CD14-positive monocyte (primary cell): ENCODE results near the gene COLQ. TPM values are rescaled to one million over a fixed set of nuclear protein-coding genes. Genes with fewer than 3 reads are reported as not detected.

ENCODE experiments used
- DNase-seq, 3 donors: peaks; one replicate each; pipeline ENCODE4 v3.0.0-alpha.2; 2011 to 2022
- H2AFZ ChIP-seq: 2 replicates; pipeline ENCODE4 v1.6.0; 2012; ENCODE audit warnings: mild to moderate bottlenecking, low read depth, low read length, inconsistent platforms; ENCODE audit not compliant: insufficient read depth, poor library complexity, severe bottlenecking
- H3K27ac ChIP-seq, 2 donors: 1 replicate in 1 of 2; 2 replicates in 1 of 2; pipeline ENCODE4 v1.5.1; 2012 to 2013; ENCODE audit warnings: low read length in 2 of 2, control low read depth in 1 of 2, inconsistent platforms in 1 of 2, low read depth in 1 of 2, mild to moderate bottlenecking in 1 of 2
- H3K27me3 ChIP-seq, 2 donors: one replicate each; pipeline versions ENCODE4 v1.6.0 to v1.6.1; 2011 to 2013; ENCODE audit warnings: low read length in 2 of 2; ENCODE audit not compliant: control insufficient read depth in 2 of 2, insufficient read depth in 2 of 2
- H3K36me3 ChIP-seq, 2 donors: replicated peaks in 1 of 2; 1 replicate in 1 of 2; 2 replicates in 1 of 2; pipeline versions ENCODE4 v1.5.1 to v1.6.1; 2012 to 2013; ENCODE audit warnings: low read length in 2 of 2, control low read depth in 1 of 2, inconsistent platforms in 1 of 2, mild to moderate bottlenecking in 1 of 2; ENCODE audit not compliant: insufficient read depth in 2 of 2, control insufficient read depth in 1 of 2
- H3K4me1 ChIP-seq, 2 donors: 1 replicate in 1 of 2; 2 replicates in 1 of 2; pipeline versions ENCODE4 v1.5.1 to v1.6.1; 2012 to 2013; ENCODE audit warnings: low read length in 2 of 2, control low read depth in 1 of 2, inconsistent platforms in 1 of 2, mild to moderate bottlenecking in 1 of 2, moderate library complexity in 1 of 2; ENCODE audit not compliant: insufficient read depth in 2 of 2, control insufficient read depth in 1 of 2
- H3K4me2 ChIP-seq: replicated peaks from 2 replicates; pipeline ENCODE3; 2012; ENCODE audit warnings: low read length, moderate library complexity, mild to moderate bottlenecking; ENCODE audit not compliant: poor library complexity, severe bottlenecking; ENCODE audit errors: extremely low read depth
- H3K4me3 ChIP-seq, 3 experiments: fragments of 200-600 bp in 1 of 3; sonication (generic) in 1 of 3; replicated peaks in 1 of 3; 1 replicate in 2 of 3; 2 replicates in 1 of 3; pipeline ENCODE4 v1.5.1; 2011 to 2013; ENCODE audit warnings: low read length in 3 of 3, mild to moderate bottlenecking in 3 of 3, control low read depth in 2 of 3, low read depth in 2 of 3, inconsistent platforms in 1 of 3, moderate library complexity in 1 of 3
- H3K79me2 ChIP-seq: 2 replicates; pipeline ENCODE4 v1.6.0; 2012; ENCODE audit warnings: mild to moderate bottlenecking, control low read depth, inconsistent platforms, low read length, moderate library complexity; ENCODE audit not compliant: insufficient read depth
- H3K9ac ChIP-seq: 2 replicates; pipeline ENCODE4 v1.6.0; 2017; ENCODE audit warnings: low read length, mild to moderate bottlenecking; ENCODE audit not compliant: insufficient read depth, poor library complexity, severe bottlenecking
- H3K9me3 ChIP-seq, 2 donors: replicated peaks in 1 of 2; 1 replicate in 1 of 2; 2 replicates in 1 of 2; pipeline versions ENCODE4 v1.5.1 to v1.6.1; 2012 to 2013; ENCODE audit warnings: low read length in 2 of 2, control low read depth in 1 of 2; ENCODE audit not compliant: control insufficient read depth in 1 of 2, insufficient read depth in 1 of 2
- H4K20me1 ChIP-seq: 2 replicates; pipeline ENCODE4 v1.6.0; 2012; ENCODE audit warnings: mild to moderate bottlenecking, low read length, control low read depth, moderate library complexity; ENCODE audit not compliant: insufficient read depth
- H3K27ac Mint-ChIP-seq, 7 donors: one replicate each; pipeline ENCODE4 v1.8.0; 2020; ENCODE audit warnings: mild to moderate bottlenecking in 7 of 7, mixed read lengths in 7 of 7, moderate library complexity in 6 of 7, inconsistent platforms in 2 of 7
- H3K27me3 Mint-ChIP-seq, 3 donors: one replicate each; pipeline ENCODE4 v1.8.0; 2021 to 2022; ENCODE audit warnings: low read depth in 3 of 3, mild to moderate bottlenecking in 3 of 3, mixed read lengths in 3 of 3, moderate library complexity in 3 of 3, inconsistent platforms in 1 of 3
- H3K36me3 Mint-ChIP-seq, 2 donors: one replicate each; pipeline ENCODE4 v1.8.0; 2020; ENCODE audit warnings: mixed read lengths in 2 of 2, inconsistent platforms in 1 of 2, mild to moderate bottlenecking in 1 of 2
- H3K4me1 Mint-ChIP-seq: one replicate; pipeline ENCODE4 v1.8.0; 2020; ENCODE audit warnings: mild to moderate bottlenecking, mixed read lengths
- H3K4me3 Mint-ChIP-seq, 2 donors: one replicate each; pipeline ENCODE4 v1.8.0; 2020; ENCODE audit warnings: mild to moderate bottlenecking in 2 of 2, mixed read lengths in 2 of 2, moderate library complexity in 1 of 2
- H3K9me3 Mint-ChIP-seq, 7 donors: one replicate each; pipeline ENCODE4 v1.8.0; 2020 to 2022; ENCODE audit warnings: mixed read lengths in 7 of 7, mild to moderate bottlenecking in 6 of 7, moderate library complexity in 6 of 7, inconsistent platforms in 2 of 7
- CTCF ChIP-seq: fragments of 200-600 bp; IDR thresholded peaks from one replicate; pipeline ENCODE4 v1.8.0; 2022; ENCODE audit warnings: antibody characterized with exemption, mild to moderate bottlenecking
- WGBS: methylation state at CpG from one replicate; pipeline ENCODE4 v1.1.5; 2013; ENCODE audit warnings: missing lambda C conversion rate; ENCODE audit not compliant: insufficient coverage; 5-methylcytosine and 5-hydroxymethylcytosine counted together
- intact Hi-C, 2 donors: fragments of 100-400 bp; cut with micrococcal nuclease; formaldehyde crosslinking; loops; one replicate each; pipeline versions ENCODE4 v1.15.0 to v1.15.1; 2023
- polyA plus RNA-seq, 3 donors: library from polyadenylated mRNA; depleted of rRNA in 1 of 3; unstranded in 2 of 3; stranded (reverse) in 1 of 3; fragments of 300-500 nt in 2 of 3; fragments of >200 nt in 1 of 3; fragmentation: Illumina TruSeq in 2 of 3; gene quantifications; 1 replicate in 2 of 3; 2 replicates in 1 of 3; pipeline ENCODE4 v1.2.3, GENCODE V29; 2012 to 2021

The COLQ gene
- polyA plus RNA-seq, 3 donors = 0.23 to 1.9 (median 0.73) TPM

- peaks cover 0 to 6% (median 0%) of the 10 kb centered on the region in 7 donors for H3K9me3 Mint-ChIP-seq
- Histone ChIP-seq H4K20me1 (peaks cover 3% of the 10 kb centered on the region), H3K36me3 (peaks cover 54 to 82% of the 10 kb centered on the region in 2 donors), H3K27me3 (no peaks in the 10 kb centered on the region), H3K9me3 (no peaks in the 10 kb centered on the region), H3K4me1 (peaks cover 44 to 50% of the 10 kb centered on the region in 2 donors), H3K27ac (peak overlapping the region; percentile 87 to 92), H3K79me2 (peaks cover 43% of the 10 kb centered on the region), H3K9ac (peak overlapping the region; percentile 49), H3K4me2 (peak overlapping the region; percentile 4), H3K4me3 (peak overlapping the region in 1 of 3 experiments; percentile 32), H2AFZ (no peak overlapping the region)
- H3K36me3 Mint-ChIP-seq = peaks cover 94 to 98% of the 10 kb centered on the region in 2 donors
- intact Hi-C loops = no loop called here
- DNase-seq = peak; percentile 41 to 72 (median 67)
- H3K27me3 Mint-ChIP-seq = peaks cover 0 to 1% (median 1%) of the 10 kb centered on the region in 3 donors
- H3K4me3 Mint-ChIP-seq = no peak overlapping the region
- TF ChIP-seq CTCF = no peak
- H3K4me1 Mint-ChIP-seq = peaks cover 59% of the 10 kb centered on the region
- peak overlapping the region; percentile 96 to 99 (median 98) for H3K27ac Mint-ChIP-seq
Measured at GRCh38 chr3:15439476-15439875, 82.0 kb downstream of the COLQ start.

- peaks cover 0 to 6% (median 0%) of the 10 kb centered on the region in 7 donors for H3K9me3 Mint-ChIP-seq
- no peak for TF ChIP-seq CTCF
- H3K27me3 ChIP-seq = no peaks in the 10 kb centered on the region
- H3K27me3 Mint-ChIP-seq = peaks cover 0 to 1% (median 1%) of the 10 kb centered on the region in 3 donors
- H3K4me1 Mint-ChIP-seq = peaks cover 59% of the 10 kb centered on the region
- H3K36me3 ChIP-seq = peaks cover 59 to 82% of the 10 kb centered on the region in 2 donors
- 0% methylated on average over 2 of the region's 4 CpGs for WGBS
- peaks cover 43% of the 10 kb centered on the region for H3K79me2 ChIP-seq
- H3K9me3 ChIP-seq = no peaks in the 10 kb centered on the region
- intact Hi-C loops = no loop called here
- DNase-seq = peak; percentile 89 to 95 (median 91)
- peak overlapping the region; percentile 96 to 99 (median 98) for H3K27ac Mint-ChIP-seq
- H3K4me1 ChIP-seq = peaks cover 44 to 50% of the 10 kb centered on the region in 2 donors
- peak overlapping the region in 1 of 3 experiments; percentile 32 for H3K4me3 ChIP-seq
- peak overlapping the region; percentile 87 to 92 for H3K27ac ChIP-seq
- peak overlapping the region; percentile 9 for H3K4me2 ChIP-seq
- H2AFZ ChIP-seq = no peak overlapping the region
- H3K36me3 Mint-ChIP-seq = peaks cover 94 to 98% of the 10 kb centered on the region in 2 donors
- H3K4me3 Mint-ChIP-seq = peak overlapping the region in 1 of 2 donors; percentile 57
- peaks cover 8% of the 10 kb centered on the region for H4K20me1 ChIP-seq
- peak overlapping the region; percentile 49 for H3K9ac ChIP-seq
Measured at GRCh38 chr3:15438983-15439382, 82.5 kb downstream of the COLQ start.
